OCI-LY1 (cell line): ENCODE measurements around the gene RTL1.

ENCODE experiments used
- H2AFZ ChIP-seq: fragments of 200-600 bp; sonication (generic), shearing (Covaris generic); 2 replicates; pipeline ENCODE4 v1.6.0; 2014; ENCODE audit warnings: antibody characterized with exemption, mild to moderate bottlenecking, low read length
- H3F3A ChIP-seq: fragments of 200-600 bp; sonication (generic), shearing (Covaris generic); 2 replicates; pipeline ENCODE4 v1.6.0; 2014; ENCODE audit warnings: mild to moderate bottlenecking, antibody characterized with exemption, low read length, moderate library complexity; ENCODE audit not compliant: insufficient read depth
- H3K27ac ChIP-seq: fragments of 200-600 bp; sonication (generic); 2 replicates; pipeline ENCODE4 v1.5.1; 2014; ENCODE audit warnings: low read length, mixed run types, mild to moderate bottlenecking, low read depth; ENCODE audit not compliant: poor library complexity, severe bottlenecking
- H3K27me3 ChIP-seq: fragments of 200-600 bp; sonication (generic); 2 replicates; pipeline ENCODE4 v1.6.0; 2014; ENCODE audit warnings: antibody characterized with exemption, mild to moderate bottlenecking, low read length, moderate library complexity; ENCODE audit not compliant: insufficient read depth
- H3K36me3 ChIP-seq: fragments of 200-600 bp; sonication (generic); 2 replicates; pipeline ENCODE4 v1.6.1; 2014; ENCODE audit warnings: mild to moderate bottlenecking, antibody characterized with exemption, low read length, moderate library complexity, mixed read lengths; ENCODE audit not compliant: insufficient read depth
- H3K4me1 ChIP-seq: fragments of 200-600 bp; sonication (generic); 2 replicates; pipeline ENCODE4 v1.5.1; 2014; ENCODE audit warnings: mild to moderate bottlenecking, low read length, moderate library complexity; ENCODE audit not compliant: insufficient read depth, severe bottlenecking
- H3K4me2 ChIP-seq: fragments of 200-600 bp; sonication (generic), shearing (Covaris generic); 2 replicates; pipeline ENCODE4 v1.6.1; 2014; ENCODE audit warnings: low read length
- H3K4me3 ChIP-seq: fragments of 200-600 bp; sonication (generic); 2 replicates; pipeline ENCODE4 v1.5.1; 2014; ENCODE audit warnings: low read length, low read depth, mild to moderate bottlenecking, mixed read lengths; ENCODE audit not compliant: poor library complexity, severe bottlenecking
- H3K79me2 ChIP-seq: fragments of 200-600 bp; shearing (Covaris generic); 2 replicates; pipeline ENCODE4 v1.6.1; 2016; ENCODE audit warnings: mixed run types, low read length, mixed read lengths; ENCODE audit not compliant: insufficient read depth
- H3K9ac ChIP-seq: fragments of 200-600 bp; sonication (generic), shearing (Covaris generic); 2 replicates; pipeline ENCODE4 v1.6.1; 2014; ENCODE audit warnings: mild to moderate bottlenecking, low read length, mixed read lengths
- H3K9me2 ChIP-seq: fragments of 200-600 bp; sonication (generic), shearing (Covaris generic); 2 replicates; pipeline ENCODE4 v1.6.1; 2014; ENCODE audit warnings: low read depth, mild to moderate bottlenecking, low read length, mixed read lengths
- H3K9me3 ChIP-seq: fragments of 200-600 bp; shearing (Covaris generic); 2 replicates; pipeline ENCODE4 v1.6.1; 2014; ENCODE audit warnings: low read length, mixed read lengths
- H4K20me1 ChIP-seq: fragments of 200-600 bp; sonication (generic), shearing (Covaris generic); 2 replicates; pipeline ENCODE4 v1.6.0; 2016; ENCODE audit warnings: mild to moderate bottlenecking, low read length; ENCODE audit not compliant: insufficient read depth
- EZH2 ChIP-seq: fragments of 200-600 bp; sonication (generic), shearing (Covaris generic); IDR thresholded peaks from 2 replicates; pipeline ENCODE4 v1.8.0; 2017; ENCODE audit warnings: borderline replicate concordance, mixed run types, mild to moderate bottlenecking, antibody characterized with exemption, low read length, moderate library complexity, mixed read lengths
- TF ChIP-seq, protein P1 (sequence below): fragments of 200-600 bp; sonication (generic), shearing (Covaris generic); IDR thresholded peaks from 2 replicates; pipeline ENCODE4 v1.5.1; 2017; ENCODE audit warnings: mild to moderate bottlenecking, antibody characterized with exemption, low read length, moderate library complexity, mixed read lengths

RTL1 gene

DNA sequence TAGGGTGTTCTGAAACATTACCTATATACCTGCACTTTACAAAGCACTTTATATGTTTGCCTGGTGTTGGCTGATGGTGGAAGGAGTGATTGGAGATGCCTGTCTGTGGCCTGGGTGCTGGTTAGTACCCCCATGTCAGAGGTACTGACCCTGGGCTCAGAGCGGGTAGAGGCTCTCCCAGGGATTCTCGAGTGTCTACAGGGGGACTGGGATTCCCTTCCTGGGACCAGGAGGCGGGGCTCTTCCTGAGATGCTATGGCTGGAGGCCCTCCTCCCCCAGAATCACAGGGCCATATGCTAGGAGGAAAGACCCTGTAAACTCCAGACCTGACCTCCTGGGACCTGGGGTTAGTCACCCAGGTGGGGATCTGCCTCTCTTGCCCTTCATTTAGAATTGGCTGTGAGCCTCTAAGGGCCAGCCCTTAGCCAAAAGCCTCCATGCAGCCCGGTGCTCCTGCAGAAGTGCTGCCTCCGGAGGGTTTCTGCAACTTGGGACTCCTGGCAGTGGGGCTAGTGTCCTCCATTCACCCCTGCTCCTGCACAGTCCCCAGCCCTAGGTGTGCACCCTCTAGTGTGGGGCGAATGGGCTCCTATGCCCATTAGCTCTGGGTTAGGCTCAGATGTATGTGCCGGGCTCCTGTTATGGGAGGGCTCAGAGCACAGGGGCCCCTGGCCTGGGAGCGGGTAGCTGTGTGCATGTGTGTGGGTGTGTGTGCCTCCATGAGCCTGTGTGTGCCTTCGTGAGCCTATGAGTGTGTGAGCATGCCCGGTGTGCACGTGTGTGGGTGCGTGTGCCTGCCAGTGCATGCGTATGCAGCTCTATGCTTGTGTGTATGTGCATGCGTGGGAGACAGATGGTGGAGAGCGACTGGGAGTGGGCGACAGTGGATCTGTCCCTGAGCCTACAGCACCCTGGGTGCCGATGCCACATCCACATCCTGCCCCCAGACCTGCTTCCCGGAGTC is 36.6 kb downstream of the RTL1 start:
- Histone ChIP-seq H3K9ac (no peak overlapping the region), H3F3A (no peaks in the 10 kb centered on the region), H3K4me1 (no peaks in the 10 kb centered on the region), H3K9me2 (no peaks in the 10 kb centered on the region), H3K4me3 (no peak overlapping the region), H3K4me2 (no peak overlapping the region), H3K79me2 (no peaks in the 10 kb centered on the region), H3K36me3 (no peaks in the 10 kb centered on the region), H4K20me1 (no peaks in the 10 kb centered on the region), H3K27ac (no peak overlapping the region), H3K9me3 (no peaks in the 10 kb centered on the region), H2AFZ (no peak overlapping the region), H3K27me3 (no peaks in the 10 kb centered on the region)
- TF ChIP-seq, protein P1, sequence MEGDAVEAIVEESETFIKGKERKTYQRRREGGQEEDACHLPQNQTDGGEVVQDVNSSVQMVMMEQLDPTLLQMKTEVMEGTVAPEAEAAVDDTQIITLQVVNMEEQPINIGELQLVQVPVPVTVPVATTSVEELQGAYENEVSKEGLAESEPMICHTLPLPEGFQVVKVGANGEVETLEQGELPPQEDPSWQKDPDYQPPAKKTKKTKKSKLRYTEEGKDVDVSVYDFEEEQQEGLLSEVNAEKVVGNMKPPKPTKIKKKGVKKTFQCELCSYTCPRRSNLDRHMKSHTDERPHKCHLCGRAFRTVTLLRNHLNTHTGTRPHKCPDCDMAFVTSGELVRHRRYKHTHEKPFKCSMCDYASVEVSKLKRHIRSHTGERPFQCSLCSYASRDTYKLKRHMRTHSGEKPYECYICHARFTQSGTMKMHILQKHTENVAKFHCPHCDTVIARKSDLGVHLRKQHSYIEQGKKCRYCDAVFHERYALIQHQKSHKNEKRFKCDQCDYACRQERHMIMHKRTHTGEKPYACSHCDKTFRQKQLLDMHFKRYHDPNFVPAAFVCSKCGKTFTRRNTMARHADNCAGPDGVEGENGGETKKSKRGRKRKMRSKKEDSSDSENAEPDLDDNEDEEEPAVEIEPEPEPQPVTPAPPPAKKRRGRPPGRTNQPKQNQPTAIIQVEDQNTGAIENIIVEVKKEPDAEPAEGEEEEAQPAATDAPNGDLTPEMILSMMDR, result no peak
- TF ChIP-seq EZH2, result no peak

DNA sequence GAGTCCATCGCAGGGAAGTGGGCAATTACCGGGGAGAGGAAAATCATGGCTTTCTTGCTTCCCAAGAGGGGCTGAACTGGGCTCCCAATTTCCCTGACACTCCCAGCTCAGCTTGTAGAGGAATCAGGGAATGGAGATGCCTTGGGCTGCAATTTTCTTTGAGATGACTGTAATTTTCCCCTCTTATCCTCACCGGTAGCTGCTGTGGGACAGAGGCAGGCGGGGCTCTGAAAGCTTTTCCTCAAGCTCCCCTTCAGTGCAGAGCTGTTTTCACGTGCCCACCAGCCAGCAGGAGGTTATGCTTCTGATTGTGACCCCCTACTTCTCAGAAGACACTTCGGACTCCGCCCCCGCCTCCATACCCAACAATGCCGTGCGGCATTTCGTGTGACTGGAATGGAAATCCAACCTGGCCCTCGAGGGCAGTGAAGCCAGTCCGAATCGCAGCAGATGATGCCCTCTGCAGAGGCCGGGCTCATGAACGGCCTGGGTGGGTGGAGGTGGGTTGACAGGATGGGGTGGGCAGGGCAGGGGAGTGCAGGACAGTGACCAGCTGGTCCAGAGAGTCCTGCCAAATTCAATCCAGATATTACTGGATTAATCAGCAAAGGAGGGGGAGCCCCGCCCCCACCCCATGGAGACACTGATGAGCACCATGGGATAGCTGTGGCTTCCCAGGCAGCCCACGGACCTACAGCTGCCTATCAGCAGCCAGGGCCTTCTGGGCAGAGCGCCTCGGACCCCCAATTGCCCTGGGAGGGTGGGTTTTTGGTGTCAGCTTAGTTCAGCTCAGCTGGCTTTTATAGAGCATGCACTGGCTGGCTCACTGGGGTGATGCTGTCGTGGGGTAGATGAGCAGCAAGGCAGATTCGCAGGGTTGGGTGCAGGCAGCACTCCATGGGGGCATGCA is 37.6 kb downstream of the RTL1 start:
- H3F3A ChIP-seq, result no peaks in the 10 kb centered on the region
- H3K4me1 ChIP-seq, result no peaks in the 10 kb centered on the region
- H3K27ac ChIP-seq, result no peak overlapping the region
- H3K4me3 ChIP-seq, result no peak overlapping the region
- no peaks in the 10 kb centered on the region for H3K9me3 ChIP-seq
- no peaks in the 10 kb centered on the region for H3K79me2 ChIP-seq
- H3K4me2 ChIP-seq, result no peak overlapping the region
- no peaks in the 10 kb centered on the region for H3K36me3 ChIP-seq
- no peak overlapping the region for H3K9ac ChIP-seq
- no peaks in the 10 kb centered on the region for H4K20me1 ChIP-seq
- H3K27me3 ChIP-seq, result no peaks in the 10 kb centered on the region
- no peak for TF ChIP-seq EZH2
- TF ChIP-seq, protein P1, result no peak
- no peak overlapping the region for H2AFZ ChIP-seq
- no peaks in the 10 kb centered on the region for H3K9me2 ChIP-seq

DNA sequence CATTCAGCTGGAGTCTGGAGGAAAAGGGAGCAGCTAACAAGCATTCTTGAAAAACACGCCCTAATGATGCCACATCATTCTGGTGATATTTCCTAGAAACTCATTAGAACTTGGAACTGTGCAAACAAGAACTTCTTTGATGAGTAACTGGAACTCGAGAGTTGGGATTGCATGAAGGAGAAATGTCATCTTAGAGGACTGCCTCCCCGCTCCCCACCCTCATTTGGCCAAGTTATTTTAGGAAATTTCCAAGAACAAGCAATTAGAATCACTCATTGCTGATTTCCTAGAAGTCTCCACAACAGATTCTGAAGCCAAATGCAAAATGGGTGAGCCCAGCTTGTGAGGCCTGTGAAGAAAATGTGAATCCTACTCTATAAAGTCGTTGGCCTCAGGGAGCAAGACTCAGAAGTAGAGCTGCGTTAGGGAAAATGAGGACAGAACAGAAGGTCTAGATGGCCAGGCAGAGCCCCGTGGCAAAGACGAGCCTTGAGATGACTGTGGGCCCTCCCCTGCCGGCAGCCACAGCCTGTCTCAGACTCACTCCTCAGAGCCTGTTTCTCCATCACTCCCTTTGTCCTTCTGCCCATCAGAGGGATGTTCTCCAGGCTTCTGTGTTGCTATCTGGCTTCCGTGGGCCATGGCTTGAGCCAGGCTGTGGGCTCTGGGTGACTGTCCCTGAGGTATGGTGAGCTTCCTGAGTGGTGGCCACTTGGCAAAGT is 38.4 kb downstream of the RTL1 start:
- Histone ChIP-seq H3K36me3 (no peaks in the 10 kb centered on the region), H3F3A (no peaks in the 10 kb centered on the region), H4K20me1 (no peaks in the 10 kb centered on the region), H3K9me3 (no peaks in the 10 kb centered on the region), H3K9me2 (no peaks in the 10 kb centered on the region), H3K4me3 (no peak overlapping the region), H3K4me1 (no peaks in the 10 kb centered on the region), H3K4me2 (no peak overlapping the region), H3K27me3 (no peaks in the 10 kb centered on the region), H3K27ac (no peak overlapping the region), H2AFZ (no peak overlapping the region), H3K79me2 (no peaks in the 10 kb centered on the region), H3K9ac (no peak overlapping the region)
- TF ChIP-seq, protein P1, result no peak
- TF ChIP-seq EZH2, result no peak
